Activated CD4-positive, alpha-beta memory T cell treated with anti-CD3 and anti-CD28 coated beads, Interleukin-2, amount 10 ng/mL, durations not matched to agents 7 days and 5 days (primary cell): ENCODE results near the gene GRIK3. TPM values are rescaled to one million over a fixed set of nuclear protein-coding genes. Genes with fewer than 3 reads are reported as not detected.

Source experiments
- CTCF ChIA-PET: fragments of 350-600 bp; sonication (Branson Sonifier 250); formaldehyde crosslinking; loops from one replicate; lab custom pipeline; 2021; ENCODE audit warnings: antibody characterized with exemption, inconsistent platforms; lab: Charles Lee
- POLR2A ChIA-PET: fragments of 350-600 bp; sonication (Branson Sonifier 250); formaldehyde crosslinking; loops from one replicate; lab custom pipeline; 2021; ENCODE audit warnings: antibody characterized with exemption; lab: Charles Lee
- DNase-seq: peaks from one replicate; pipeline ENCODE4 v3.0.0-alpha.2; 2020
- H3K27ac Mint-ChIP-seq: one replicate; pipeline ENCODE4 v1.8.0; 2021; ENCODE audit warnings: mild to moderate bottlenecking, mixed read lengths
- H3K27me3 Mint-ChIP-seq: one replicate; pipeline ENCODE4 v1.8.0; 2021; ENCODE audit warnings: mixed read lengths
- H3K36me3 Mint-ChIP-seq: one replicate; pipeline ENCODE4 v1.8.0; 2021; ENCODE audit warnings: low read depth, mixed read lengths
- H3K4me1 Mint-ChIP-seq: one replicate; pipeline ENCODE4 v1.8.0; 2021; ENCODE audit warnings: mixed read lengths
- H3K4me3 Mint-ChIP-seq: one replicate; pipeline ENCODE4 v1.8.0; 2021; ENCODE audit warnings: mild to moderate bottlenecking, mixed read lengths
- H3K9me3 Mint-ChIP-seq: one replicate; pipeline ENCODE4 v1.8.0; 2021; ENCODE audit warnings: mixed read lengths
- total RNA-seq, 2 experiments: library from RNA; stranded (reverse); gene quantifications; one replicate each; pipeline ENCODE4 v1.2.3, GENCODE V29; 2021

The GRIK3 gene
- total RNA-seq, 2 experiments from 2014 or later, result not detected

DNA sequence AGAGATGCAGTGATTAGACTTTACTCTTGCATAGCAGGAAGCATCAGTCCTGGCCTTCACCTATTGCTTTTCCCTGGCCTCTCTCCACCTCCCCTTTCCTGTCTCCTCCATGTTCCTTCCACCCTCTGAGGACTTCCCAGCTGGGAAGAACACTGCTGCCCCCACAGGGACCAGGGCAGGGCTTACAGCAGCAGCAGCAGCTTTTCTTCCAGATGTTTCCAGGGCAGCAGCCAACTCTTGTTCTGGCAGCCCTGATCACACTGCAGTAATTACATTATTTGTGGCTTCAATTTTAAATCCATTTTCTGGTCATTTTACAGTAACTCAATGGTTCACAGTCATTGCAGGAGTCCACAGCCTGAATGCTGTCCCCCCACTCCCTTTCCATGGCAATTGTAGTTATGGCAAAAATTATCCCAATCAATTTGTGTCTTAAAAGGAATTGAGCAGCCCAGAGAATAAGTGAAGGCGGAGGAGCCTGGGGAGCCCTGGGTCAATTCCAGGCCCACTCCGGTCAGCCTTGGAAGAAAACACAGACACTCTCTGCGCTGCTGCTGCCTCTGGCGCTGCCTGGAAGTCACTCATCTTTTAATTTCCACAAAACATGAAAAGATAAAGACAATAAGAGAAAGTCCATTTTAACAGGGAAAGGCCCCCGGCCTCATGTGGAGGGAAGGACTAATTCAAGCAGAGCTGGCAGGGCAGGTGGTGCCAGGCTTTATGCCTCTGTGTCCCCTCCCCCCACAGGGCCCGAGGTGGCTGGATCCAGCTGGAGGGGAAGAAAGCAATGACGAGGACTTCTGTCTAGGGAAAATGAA, 148.6 kb downstream of the GRIK3 start:
- Mint-ChIP-seq H3K27me3 (no peaks in the 10 kb centered on the region), H3K9me3 (no peaks in the 10 kb centered on the region), H3K36me3 (no peaks in the 10 kb centered on the region), H3K4me1 (no peaks in the 10 kb centered on the region), H3K27ac (no peak overlapping the region), H3K4me3 (no peak overlapping the region)
- CTCF ChIA-PET, result no interaction called here
- POLR2A ChIA-PET, result no interaction called here
- peak; percentile 7 for DNase-seq

DNA sequence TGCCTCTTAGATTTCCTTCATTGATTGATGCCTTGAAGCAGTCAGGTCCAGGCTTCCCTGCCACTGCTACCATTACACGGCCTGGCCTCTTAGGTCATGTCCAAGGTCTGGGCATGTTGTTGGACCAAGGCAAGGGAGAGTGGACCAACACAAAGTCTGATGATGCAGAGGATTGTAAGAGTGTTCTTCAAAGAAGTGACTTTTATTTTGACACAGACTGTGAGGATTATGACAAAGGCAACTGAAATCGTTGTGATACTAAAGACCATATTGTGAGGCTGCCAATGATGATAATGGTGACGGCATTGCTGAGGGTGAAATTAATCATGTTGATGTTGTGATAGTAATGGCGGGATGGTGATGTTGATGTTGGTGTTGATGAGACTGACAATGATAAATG, 149.5 kb downstream of the GRIK3 start:
- Mint-ChIP-seq H3K4me3 (no peak overlapping the region), H3K36me3 (no peaks in the 10 kb centered on the region), H3K27me3 (no peaks in the 10 kb centered on the region), H3K9me3 (no peaks in the 10 kb centered on the region), H3K4me1 (no peaks in the 10 kb centered on the region), H3K27ac (no peak overlapping the region)
- no peak for DNase-seq
- POLR2A ChIA-PET, result no interaction called here
- CTCF ChIA-PET, result no interaction called here

DNA sequence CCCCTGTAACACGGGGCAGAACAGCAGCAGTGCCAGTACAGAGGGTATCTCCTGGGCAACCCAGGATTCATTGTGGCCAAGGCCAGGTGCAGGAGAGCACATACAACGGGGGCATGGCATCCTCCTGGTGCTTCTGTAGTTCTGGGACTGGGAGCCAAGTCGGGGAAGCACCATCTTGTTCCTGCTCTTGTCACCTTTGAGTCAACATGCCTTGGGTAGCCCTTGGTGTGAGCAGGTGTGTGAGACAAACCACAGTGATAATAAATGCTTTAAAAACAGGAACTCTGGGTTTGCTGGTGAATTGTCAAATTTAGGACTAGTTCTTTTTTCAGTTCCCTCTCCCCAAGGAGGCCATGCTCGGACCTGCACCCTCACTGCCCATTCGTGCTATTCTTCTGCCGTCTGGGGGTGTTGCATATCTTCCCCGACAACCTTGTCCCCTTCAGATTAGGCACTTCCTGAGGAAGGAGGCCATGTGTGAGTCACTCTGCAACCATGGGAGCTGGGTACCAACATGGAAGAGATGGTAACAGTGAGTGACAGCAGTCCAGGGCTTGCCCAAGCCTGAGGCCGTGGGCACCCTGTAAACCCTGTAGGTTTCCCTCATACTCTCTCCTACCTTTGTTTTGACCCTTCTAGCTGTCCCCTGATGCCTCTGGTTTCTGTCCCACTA, 150.2 kb downstream of the GRIK3 start:
- H3K4me1 Mint-ChIP-seq, result no peaks in the 10 kb centered on the region
- no peaks in the 10 kb centered on the region for H3K36me3 Mint-ChIP-seq
- H3K4me3 Mint-ChIP-seq, result no peak overlapping the region
- CTCF ChIA-PET, result no interaction called here
- H3K9me3 Mint-ChIP-seq, result no peaks in the 10 kb centered on the region
- H3K27ac Mint-ChIP-seq, result no peak overlapping the region
- H3K27me3 Mint-ChIP-seq, result no peaks in the 10 kb centered on the region
- POLR2A ChIA-PET, result no interaction called here
- DNase-seq, result peak; percentile 10

DNA sequence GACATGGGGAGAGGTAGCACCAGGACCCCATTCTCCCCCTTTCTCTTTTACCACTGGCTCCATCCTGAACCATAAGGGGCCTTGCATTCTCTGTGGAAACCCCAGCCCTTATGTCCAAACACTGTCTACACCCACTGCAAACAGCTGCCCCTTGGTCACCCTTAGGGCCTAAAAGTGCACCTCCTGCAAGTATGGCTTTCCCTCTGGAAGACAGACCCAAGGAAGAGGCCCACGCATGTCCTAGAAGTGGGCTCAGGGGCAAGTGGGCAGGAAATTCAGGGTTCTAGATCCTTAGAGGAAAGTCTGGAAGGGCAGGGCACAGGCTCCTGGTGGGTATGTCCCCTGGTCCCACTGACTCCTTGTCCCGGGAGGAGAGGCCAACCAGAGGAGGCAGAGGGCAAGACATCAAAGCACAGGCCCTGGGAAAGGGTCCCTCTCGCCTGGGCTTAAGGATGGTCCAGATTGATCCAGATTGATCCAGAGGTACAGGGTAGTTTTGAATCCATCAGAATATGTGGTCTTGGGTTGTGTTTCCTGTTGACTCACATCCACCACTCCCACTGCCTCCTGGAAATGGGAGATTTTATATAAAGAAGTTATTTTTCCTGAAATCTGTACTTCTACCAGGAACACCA, 150.9 kb downstream of the GRIK3 start:
- ChIA-PET POLR2A (no interaction called here), CTCF (no interaction called here)
- DNase-seq, result no peak
- Mint-ChIP-seq H3K27me3 (no peaks in the 10 kb centered on the region), H3K27ac (no peak overlapping the region), H3K4me1 (no peaks in the 10 kb centered on the region), H3K4me3 (no peak overlapping the region), H3K36me3 (no peaks in the 10 kb centered on the region), H3K9me3 (no peaks in the 10 kb centered on the region)

DNA sequence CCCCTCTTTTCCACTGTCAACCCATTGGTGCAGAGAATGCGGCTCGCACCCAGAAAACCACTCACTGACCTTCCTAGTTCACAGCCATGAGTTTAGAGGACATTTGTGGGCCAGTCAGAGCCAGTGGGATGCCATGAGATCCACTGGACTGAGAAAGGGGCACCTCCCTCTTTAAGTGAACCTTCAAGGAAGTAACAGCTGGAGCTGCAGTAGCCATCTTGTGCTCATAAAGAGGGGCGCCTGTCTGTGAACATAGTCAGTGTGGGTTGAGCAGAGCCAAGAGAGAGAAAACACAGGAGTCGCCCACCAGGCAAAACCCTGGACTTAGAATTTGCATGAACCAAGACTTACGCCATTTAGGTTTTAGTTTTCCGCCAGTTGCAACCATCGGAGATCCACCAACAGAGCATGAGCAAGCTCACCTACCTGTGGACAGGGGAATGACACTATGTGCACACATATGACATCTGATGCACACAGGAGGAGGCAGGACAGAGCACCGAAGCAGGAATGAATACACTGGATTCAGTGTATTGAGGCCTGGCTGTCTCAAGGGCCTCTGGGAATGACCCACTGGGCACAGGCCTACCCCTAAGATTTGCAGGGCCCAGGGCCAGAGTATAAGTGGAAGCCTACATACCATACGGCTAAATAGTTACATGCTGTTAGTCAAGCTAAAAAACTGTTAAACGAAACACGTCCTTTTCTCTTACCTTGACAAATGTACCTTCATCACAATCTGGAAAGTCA, 151.6 kb downstream of the GRIK3 start:
- no peaks in the 10 kb centered on the region for H3K36me3 Mint-ChIP-seq
- H3K9me3 Mint-ChIP-seq, result no peaks in the 10 kb centered on the region
- DNase-seq, result peak; percentile 4
- H3K4me1 Mint-ChIP-seq, result no peaks in the 10 kb centered on the region
- no peaks in the 10 kb centered on the region for H3K27me3 Mint-ChIP-seq
- ChIA-PET POLR2A (no interaction called here), CTCF (no interaction called here)
- no peak overlapping the region for H3K4me3 Mint-ChIP-seq
- H3K27ac Mint-ChIP-seq, result no peak overlapping the region

DNA sequence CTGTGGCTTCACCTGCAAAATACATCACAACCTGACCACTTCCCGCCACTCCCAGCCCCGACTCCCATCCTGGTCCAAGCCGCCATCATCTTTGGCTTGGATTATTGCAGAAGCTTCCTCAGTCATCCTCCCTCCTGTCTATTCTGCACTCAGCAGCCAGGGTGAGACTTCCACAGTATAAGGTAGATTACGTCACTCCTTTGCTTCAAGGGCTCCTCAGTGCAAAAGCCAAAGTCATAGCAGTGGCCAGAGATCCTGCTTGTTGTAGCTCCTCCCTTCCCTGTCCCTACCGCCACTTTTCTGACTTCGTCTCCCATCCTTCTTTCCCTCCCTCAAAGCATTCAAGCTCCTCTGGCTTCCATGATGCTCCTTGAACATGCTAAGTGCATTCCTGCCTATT, 152.8 kb downstream of the GRIK3 start:
- Mint-ChIP-seq H3K27ac (no peak overlapping the region), H3K36me3 (no peaks in the 10 kb centered on the region), H3K9me3 (no peaks in the 10 kb centered on the region), H3K27me3 (peaks cover 6% of the 10 kb centered on the region), H3K4me3 (no peak overlapping the region), H3K4me1 (no peaks in the 10 kb centered on the region)
- ChIA-PET POLR2A (no interaction called here), CTCF (no interaction called here)
- peak; percentile 7 for DNase-seq

DNA sequence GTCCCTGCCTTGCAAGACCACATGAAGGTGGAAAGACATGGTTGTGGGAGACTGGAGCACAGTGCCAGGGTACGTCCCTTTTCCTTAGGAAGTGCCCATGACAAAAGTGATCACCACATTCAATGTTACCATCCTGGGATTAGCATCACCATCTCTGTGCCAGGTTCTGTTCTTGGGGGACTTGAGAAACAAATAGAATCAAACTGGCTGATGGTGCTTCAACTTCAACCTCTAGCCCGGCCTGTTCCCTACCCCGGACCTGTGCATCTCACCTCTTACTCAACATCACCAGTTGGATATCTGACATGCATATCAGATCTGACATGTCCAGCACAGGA, 153.3 kb downstream of the GRIK3 start:
- DNase-seq, result no peak
- Mint-ChIP-seq H3K9me3 (no peaks in the 10 kb centered on the region), H3K4me1 (no peaks in the 10 kb centered on the region), H3K27me3 (peaks cover 6% of the 10 kb centered on the region), H3K27ac (no peak overlapping the region), H3K4me3 (no peak overlapping the region), H3K36me3 (no peaks in the 10 kb centered on the region)
- ChIA-PET CTCF (no interaction called here), POLR2A (no interaction called here)

DNA sequence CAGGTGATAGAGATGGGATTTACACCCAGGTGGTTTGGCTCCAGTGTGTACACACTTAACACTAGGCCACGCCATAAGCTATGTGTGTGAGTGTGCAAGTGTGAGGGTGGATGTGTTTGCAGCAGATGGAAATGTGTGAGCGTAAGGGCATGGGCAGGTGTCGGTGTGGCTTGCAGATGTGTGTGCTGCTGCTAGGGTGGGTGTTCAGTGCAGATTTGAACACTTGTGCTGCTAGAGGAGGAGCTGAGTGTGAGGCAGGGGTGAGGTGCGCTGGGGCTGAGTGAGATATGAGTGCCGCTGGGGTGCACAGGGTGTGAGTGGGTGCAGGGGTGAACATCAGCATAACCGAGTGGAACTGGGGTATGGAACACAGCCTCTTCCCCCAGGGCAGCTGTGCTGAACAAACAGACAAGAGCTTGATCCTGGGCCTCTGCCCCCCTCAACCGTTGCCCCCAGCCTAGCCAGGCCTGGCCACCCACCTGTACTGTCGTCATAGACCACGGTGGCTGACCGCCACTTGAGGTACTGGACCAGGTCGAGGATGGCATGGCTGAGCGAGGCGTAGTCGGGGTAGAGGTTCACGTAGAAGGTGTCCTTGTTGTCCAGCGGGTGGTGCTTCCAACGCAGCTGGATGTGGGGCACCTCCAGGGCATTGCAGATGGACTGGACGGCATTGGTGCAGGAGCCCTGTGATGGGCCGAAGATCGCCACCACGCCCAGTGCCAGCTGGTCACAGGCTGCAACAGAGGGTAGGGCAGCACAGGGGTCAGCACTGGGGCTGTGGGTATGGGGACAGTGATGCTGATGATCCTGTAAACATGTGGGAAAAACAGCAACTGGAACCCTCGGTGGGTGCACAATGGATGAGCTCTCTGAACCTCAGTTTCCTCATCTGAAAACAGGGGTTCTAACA, 153.9 kb downstream of the GRIK3 start:
- Mint-ChIP-seq H3K27me3 (peaks cover 6% of the 10 kb centered on the region), H3K4me1 (no peaks in the 10 kb centered on the region), H3K9me3 (no peaks in the 10 kb centered on the region), H3K27ac (no peak overlapping the region), H3K4me3 (no peak overlapping the region), H3K36me3 (no peaks in the 10 kb centered on the region)
- ChIA-PET POLR2A (no interaction called here), CTCF (no interaction called here)
- DNase-seq, result peak; percentile 14

DNA sequence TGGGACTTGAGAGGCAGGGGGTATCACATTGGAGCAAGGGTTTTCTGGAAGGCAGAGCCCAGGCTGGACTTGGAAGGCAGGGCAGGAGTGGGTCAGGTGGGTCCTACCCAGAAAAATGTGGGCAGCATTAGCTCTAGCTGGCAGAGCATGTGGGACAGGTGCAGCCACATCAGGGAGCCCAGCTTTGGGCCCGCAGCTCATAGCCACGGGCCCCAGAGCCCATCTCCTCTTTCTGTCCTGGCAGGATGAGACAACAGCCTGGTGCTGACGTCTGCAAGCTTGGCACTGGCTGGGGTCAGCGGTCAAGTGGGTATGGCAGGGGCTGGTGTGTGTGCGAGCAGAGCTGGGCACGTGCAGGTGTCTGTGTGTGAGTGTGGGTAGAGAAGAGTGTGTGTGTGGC, 154.7 kb downstream of the GRIK3 start:
- DNase-seq, result peak; percentile 9
- H3K9me3 Mint-ChIP-seq, result no peaks in the 10 kb centered on the region
- H3K36me3 Mint-ChIP-seq, result no peaks in the 10 kb centered on the region
- peaks cover 6% of the 10 kb centered on the region for H3K27me3 Mint-ChIP-seq
- H3K4me3 Mint-ChIP-seq, result no peak overlapping the region
- H3K27ac Mint-ChIP-seq, result no peak overlapping the region
- ChIA-PET CTCF (no interaction called here), POLR2A (no interaction called here)
- H3K4me1 Mint-ChIP-seq, result no peaks in the 10 kb centered on the region

DNA sequence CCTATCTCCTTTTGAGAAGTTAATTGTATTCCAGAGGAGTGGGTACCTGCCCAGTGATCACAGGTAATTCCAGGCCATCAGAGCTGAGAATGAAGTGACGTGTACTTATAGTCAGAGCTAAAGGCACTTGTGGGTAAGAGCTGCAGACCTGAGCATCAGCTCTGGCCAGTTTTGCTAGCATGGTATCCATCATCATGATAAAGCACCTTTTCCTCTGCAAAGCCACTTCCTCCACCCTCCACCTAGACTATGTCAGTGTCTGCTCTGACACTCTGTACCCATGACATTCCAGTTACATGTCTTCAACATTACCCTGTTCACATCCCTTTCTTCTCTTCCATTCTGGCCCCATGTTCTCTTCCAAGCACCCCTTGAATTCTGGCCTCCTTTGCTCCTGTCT, 157.3 kb downstream of the GRIK3 start:
- Mint-ChIP-seq H3K36me3 (no peaks in the 10 kb centered on the region), H3K4me3 (no peak overlapping the region), H3K4me1 (no peaks in the 10 kb centered on the region), H3K27me3 (peaks cover 6% of the 10 kb centered on the region), H3K27ac (no peak overlapping the region), H3K9me3 (no peaks in the 10 kb centered on the region)
- no peak for DNase-seq
- ChIA-PET POLR2A (no interaction called here), CTCF (no interaction called here)

DNA sequence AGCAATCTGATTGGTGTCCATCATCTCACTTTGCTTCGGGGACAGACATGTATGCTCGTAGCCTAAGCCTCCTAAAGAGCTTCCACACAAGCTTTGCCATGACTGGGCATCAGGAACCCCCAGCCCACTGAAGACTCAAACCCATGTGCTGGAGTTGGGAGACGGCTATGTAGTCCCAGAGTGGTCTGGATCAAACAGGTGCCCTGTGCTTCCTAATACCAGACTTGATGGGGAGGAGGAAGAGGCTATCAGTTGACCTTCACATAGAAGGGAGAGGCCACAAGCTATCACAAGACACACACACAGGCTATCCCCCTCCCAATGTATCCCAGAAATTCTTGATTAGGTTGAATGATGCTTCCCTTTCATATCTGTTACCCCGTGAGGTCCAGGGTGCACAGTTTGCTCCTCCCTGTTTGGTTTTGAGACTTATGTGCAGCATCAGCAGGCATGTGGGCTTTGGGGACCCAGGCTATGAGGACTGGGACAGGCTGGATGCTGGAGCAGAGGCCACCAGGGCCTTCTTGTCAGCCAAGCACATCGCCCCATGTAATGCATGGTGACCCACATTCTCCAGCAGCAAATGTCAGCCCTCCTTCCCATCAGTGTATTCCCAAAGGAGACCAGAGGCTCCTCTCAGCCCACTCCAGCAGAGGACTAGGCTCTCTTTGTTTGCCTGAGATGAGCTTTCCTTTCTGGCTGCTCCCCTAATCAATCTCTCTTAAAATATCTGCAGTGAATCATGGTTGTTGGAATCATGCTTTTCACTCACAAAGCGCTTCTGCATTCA, 159.8 kb downstream of the GRIK3 start:
- Mint-ChIP-seq H3K4me1 (no peaks in the 10 kb centered on the region), H3K36me3 (no peaks in the 10 kb centered on the region), H3K4me3 (no peak overlapping the region), H3K9me3 (no peaks in the 10 kb centered on the region), H3K27ac (no peak overlapping the region), H3K27me3 (peaks cover 6% of the 10 kb centered on the region)
- DNase-seq, result no peak
- CTCF ChIA-PET, result no interaction called here
- POLR2A ChIA-PET, result no interaction called here

DNA sequence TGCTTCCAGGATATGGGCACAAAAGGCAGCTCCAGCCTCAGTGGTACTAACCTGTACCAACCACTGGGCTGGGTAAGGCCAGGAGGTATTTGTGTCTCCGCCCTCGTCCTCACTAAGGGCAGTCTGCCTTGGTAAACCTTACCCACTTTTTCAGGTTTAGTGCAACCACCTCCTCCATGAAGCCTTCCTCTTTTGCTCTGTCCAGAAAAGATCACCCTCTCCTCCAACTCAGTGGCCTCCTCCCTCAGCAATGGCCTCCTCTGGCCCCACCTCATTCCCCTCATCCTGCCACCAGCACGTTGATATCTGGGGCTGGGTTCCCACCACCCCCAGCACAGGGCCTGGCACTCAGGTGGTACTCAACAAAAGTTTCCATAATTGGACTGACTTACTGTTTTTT, 161.5 kb downstream of the GRIK3 start:
- DNase-seq, result no peak
- H3K9me3 Mint-ChIP-seq, result no peaks in the 10 kb centered on the region
- CTCF ChIA-PET, result no interaction called here
- POLR2A ChIA-PET, result no interaction called here
- no peaks in the 10 kb centered on the region for H3K4me1 Mint-ChIP-seq
- no peak overlapping the region for H3K4me3 Mint-ChIP-seq
- H3K27me3 Mint-ChIP-seq, result peaks cover 6% of the 10 kb centered on the region
- H3K36me3 Mint-ChIP-seq, result no peaks in the 10 kb centered on the region
- H3K27ac Mint-ChIP-seq, result no peak overlapping the region
